H1 (cell line): Measurements from ENCODE around the gene FSTL4. TPM values are rescaled to one million over a fixed set of nuclear protein-coding genes. Genes with fewer than 3 reads are reported as not detected.

Experiments used
- CTCF ChIA-PET: fragments of 300-600 bp; sonication (Branson Sonifier 250); formaldehyde crosslinking; loops from one replicate; lab custom pipeline; 2021; ENCODE audit not compliant: partially characterized antibody; lab: Charles Lee
- POLR2A ChIA-PET: fragments of 300-600 bp; sonication (Branson Sonifier 250); formaldehyde crosslinking; loops from one replicate; lab custom pipeline; 2021; ENCODE audit warnings: inconsistent platforms; ENCODE audit not compliant: partially characterized antibody; lab: Charles Lee
- DNase-seq, 2 experiments: peaks; one replicate each; pipeline versions ENCODE4 v3.0.0 to v3.0.0-alpha.2; 2010 to 2022; ENCODE audit warnings: low spot score in 2 of 2, low read depth in 1 of 2, mixed read lengths in 1 of 2
- FAIRE-seq: peaks from 2 replicates; lab custom pipeline; 2011; peaks lifted over from hg19 to GRCh38; lab: Jason Lieb, UNC
- H2AFZ ChIP-seq: 2 replicates; pipeline ENCODE4 v1.8.1; 2012; ENCODE audit warnings: low read length, inconsistent platforms
- H2AK5ac ChIP-seq: 2 replicates; pipeline ENCODE4 v1.6.1; 2013; ENCODE audit warnings: low read depth, low read length
- H2BK120ac ChIP-seq: replicated peaks from 2 replicates; pipeline ENCODE3; 2013; ENCODE audit warnings: low read depth, low read length, inconsistent platforms
- H2BK12ac ChIP-seq: 2 replicates; pipeline ENCODE4 v1.6.1; 2013; ENCODE audit warnings: low read depth, low read length
- H2BK15ac ChIP-seq: 2 replicates; pipeline ENCODE4 v1.6.1; 2013; ENCODE audit warnings: low read length
- H2BK20ac ChIP-seq: 2 replicates; pipeline ENCODE4 v1.6.1; 2013; ENCODE audit warnings: low read length
- H2BK5ac ChIP-seq: 2 replicates; pipeline ENCODE4 v1.6.1; 2013; ENCODE audit warnings: low read depth, low read length
- H3K14ac ChIP-seq: 2 replicates; pipeline ENCODE4 v1.6.1; 2013; ENCODE audit warnings: inconsistent platforms; ENCODE audit not compliant: insufficient read length
- H3K18ac ChIP-seq: 2 replicates; pipeline ENCODE4 v1.6.1; 2013; ENCODE audit warnings: low read length; ENCODE audit errors: extremely low read depth
- H3K23ac ChIP-seq: 2 replicates; pipeline ENCODE4 v1.6.1; 2013; ENCODE audit warnings: inconsistent platforms; ENCODE audit not compliant: insufficient read length
- H3K23me2 ChIP-seq: 2 replicates; pipeline ENCODE4 v1.6.1; 2013; ENCODE audit warnings: low read depth, low read length
- H3K27ac ChIP-seq: 2 replicates; pipeline ENCODE4 v1.6.1; 2011; ENCODE audit warnings: low read depth, low read length, inconsistent platforms
- H3K27me3 ChIP-seq, 4 experiments: replicated peaks in 1 of 4; 1 replicate in 1 of 4; 2 replicates in 3 of 4; pipeline versions ENCODE4 v1.6.1 to v1.8.1; 2011 to 2013; ENCODE audit warnings: low read length in 3 of 4, mild to moderate bottlenecking in 3 of 4, inconsistent platforms in 2 of 4, mixed read lengths in 2 of 4, moderate library complexity in 1 of 4; ENCODE audit not compliant: control insufficient read depth in 3 of 4, insufficient read depth in 3 of 4; ENCODE audit errors: extremely low read depth in 1 of 4
- H3K36me3 ChIP-seq, 4 experiments: 2 replicates each; pipeline versions ENCODE4 v1.6.1 to v1.8.1; 2011 to 2013; ENCODE audit warnings: mild to moderate bottlenecking in 4 of 4, low read length in 3 of 4, moderate library complexity in 2 of 4, control low read depth in 1 of 4, inconsistent platforms in 1 of 4; ENCODE audit not compliant: insufficient read depth in 4 of 4, control insufficient read depth in 2 of 4
- H3K4ac ChIP-seq: replicated peaks from 2 replicates; pipeline ENCODE3; 2013; ENCODE audit warnings: low read length, low read depth, mixed read lengths, inconsistent platforms; ENCODE audit not compliant: insufficient read length
- H3K4me1 ChIP-seq, 4 experiments: replicated peaks in 1 of 4; 1 replicate in 1 of 4; 2 replicates in 3 of 4; pipeline versions ENCODE4 v1.6.1 to v1.8.1; 2011 to 2013; ENCODE audit warnings: low read length in 3 of 4, inconsistent platforms in 2 of 4, mixed read lengths in 1 of 4; ENCODE audit not compliant: insufficient read depth in 4 of 4, control insufficient read depth in 3 of 4
- H3K4me2 ChIP-seq, 2 experiments: 2 replicates each; pipeline versions ENCODE4 v1.6.1 to v1.8.1; 2011 to 2013; ENCODE audit warnings: low read depth in 2 of 2, low read length in 2 of 2, control low read depth in 1 of 2, inconsistent platforms in 1 of 2, mild to moderate bottlenecking in 1 of 2; ENCODE audit not compliant: insufficient read depth in 1 of 2
- H3K4me3 ChIP-seq, 4 experiments: fragments of 200-600, 300-600 bp in 1 of 4; sonication (generic), shearing (Covaris generic), sonication (Bioruptor Twin) in 1 of 4; 2 replicates each; pipeline versions ENCODE4 v1.5.1 to v1.8.1; 2011 to 2016; ENCODE audit warnings: low read length in 4 of 4, low read depth in 3 of 4, control low read depth in 2 of 4, inconsistent platforms in 2 of 4, mild to moderate bottlenecking in 2 of 4, mixed read lengths in 1 of 4, moderate library complexity in 1 of 4; ENCODE audit not compliant: insufficient read depth in 2 of 4; ENCODE audit errors: extremely low read depth in 1 of 4
- H3K56ac ChIP-seq: replicated peaks from 2 replicates; pipeline ENCODE3; 2013; ENCODE audit warnings: low read depth, mild to moderate bottlenecking, mixed read lengths, low read length, inconsistent platforms; ENCODE audit not compliant: insufficient read length
- H3K79me1 ChIP-seq: 2 replicates; pipeline ENCODE4 v1.6.1; 2013; ENCODE audit warnings: low read depth, low read length, control low read depth
- H3K79me2 ChIP-seq, 2 experiments: 2 replicates each; pipeline versions ENCODE4 v1.6.1 to v1.8.1; 2012 to 2013; ENCODE audit warnings: low read length in 2 of 2, mild to moderate bottlenecking in 2 of 2, inconsistent platforms in 1 of 2; ENCODE audit not compliant: insufficient read depth in 2 of 2, control insufficient read depth in 1 of 2
- H3K9ac ChIP-seq, 4 experiments: replicated peaks in 1 of 4; 1 replicate in 1 of 4; 2 replicates in 3 of 4; pipeline versions ENCODE4 v1.6.1 to v1.8.1; 2011 to 2013; ENCODE audit warnings: low read depth in 3 of 4, low read length in 3 of 4, control low read depth in 2 of 4, mild to moderate bottlenecking in 2 of 4, moderate library complexity in 2 of 4, inconsistent platforms in 1 of 4; ENCODE audit errors: extremely low read depth in 1 of 4
- H3K9me3 ChIP-seq, 2 experiments: 2 replicates each; pipeline versions ENCODE4 v1.6.1 to v1.8.1; 2012 to 2013; ENCODE audit warnings: mild to moderate bottlenecking in 2 of 2, moderate library complexity in 2 of 2, control low read depth in 1 of 2, inconsistent platforms in 1 of 2, low read depth in 1 of 2, low read length in 1 of 2, mixed read lengths in 1 of 2; ENCODE audit not compliant: insufficient read depth in 2 of 2
- H4K20me1 ChIP-seq, 2 experiments: replicated peaks in 1 of 2; 2 replicates each; pipeline versions ENCODE3 to v1.8.1; 2011 to 2013; ENCODE audit warnings: inconsistent platforms in 2 of 2, low read length in 2 of 2, mild to moderate bottlenecking in 1 of 2; ENCODE audit not compliant: insufficient read depth in 2 of 2, control insufficient read depth in 1 of 2
- H4K5ac ChIP-seq: 2 replicates; pipeline ENCODE4 v1.6.1; 2013; ENCODE audit warnings: low read length, low read depth, mixed read lengths, inconsistent platforms; ENCODE audit not compliant: insufficient read length
- H4K8ac ChIP-seq: 2 replicates; pipeline ENCODE4 v1.8.0; 2013; ENCODE audit warnings: mild to moderate bottlenecking, moderate library complexity, low read length, inconsistent platforms; ENCODE audit not compliant: insufficient read depth; ENCODE audit errors: extremely low read depth
- H4K91ac ChIP-seq: replicated peaks from 2 replicates; pipeline ENCODE3; 2013; ENCODE audit warnings: low read length, mixed read lengths, inconsistent platforms; ENCODE audit not compliant: insufficient read length
- CTCF ChIP-seq, 3 experiments: IDR thresholded peaks; 1 replicate in 2 of 3; 2 replicates in 1 of 3; pipeline versions ENCODE4 v1.5.1 to v1.6.1; 2011; ENCODE audit warnings: low read length in 3 of 3, mild to moderate bottlenecking in 3 of 3, inconsistent platforms in 2 of 3, low read depth in 1 of 3, moderate library complexity in 1 of 3; ENCODE audit not compliant: insufficient read depth in 1 of 3; ENCODE audit errors: control extremely low read depth in 1 of 3
- FOSL1 ChIP-seq: IDR thresholded peaks from 2 replicates; pipeline ENCODE4 v1.6.1; 2011; ENCODE audit warnings: mild to moderate bottlenecking, low read depth, low read length, moderate library complexity; ENCODE audit not compliant: insufficient read depth
- JUN ChIP-seq: IDR thresholded peaks from 2 replicates; pipeline ENCODE4 v1.6.1; 2011; ENCODE audit warnings: low read depth, mild to moderate bottlenecking, improper control_type of control experiment, low read length
- NANOG ChIP-seq: IDR thresholded peaks from 2 replicates; pipeline ENCODE4 v1.6.1; 2011; ENCODE audit warnings: low read length, low read depth, mild to moderate bottlenecking, inconsistent platforms; ENCODE audit not compliant: insufficient read depth, poor library complexity, severe bottlenecking
- POLR2AphosphoS5 ChIP-seq: IDR thresholded peaks from 2 replicates; pipeline ENCODE4 v1.6.1; 2011; ENCODE audit warnings: low read depth, low read length
- SAP30 ChIP-seq: fragments of 300-600 bp; sonication (generic); IDR thresholded peaks from 2 replicates; pipeline ENCODE4 v1.7.1; 2012; ENCODE audit warnings: low read length, moderate library complexity, mild to moderate bottlenecking, inconsistent platforms; ENCODE audit not compliant: insufficient read depth, insufficient replicate concordance
- SIN3A ChIP-seq, 2 experiments: IDR thresholded peaks in 1 of 2; conservative IDR thresholded peaks in 1 of 2; 2 replicates each; pipeline ENCODE4 v1.6.1; 2011 to 2012; ENCODE audit warnings: low read length in 2 of 2, improper control_type of control experiment in 1 of 2, low read depth in 1 of 2, mild to moderate bottlenecking in 1 of 2
- SIX5 ChIP-seq: IDR thresholded peaks from 2 replicates; pipeline ENCODE4 v1.6.1; 2011; ENCODE audit warnings: mild to moderate bottlenecking, low read depth, low read length
- TCF12 ChIP-seq: IDR thresholded peaks from 2 replicates; pipeline ENCODE4 v1.6.1; 2011; ENCODE audit warnings: low read depth, mild to moderate bottlenecking, low read length
- USF2 ChIP-seq: IDR thresholded peaks from 2 replicates; pipeline ENCODE4 v1.6.1; 2011; ENCODE audit warnings: low read length, improper control_type of control experiment
- WGBS, 2 experiments: shearing (Covaris generic) in 1 of 2; methylation state at CpG; one replicate each; pipeline versions ENCODE4 v1.1.6 to v1.1.7; 2013 to 2015; ENCODE audit warnings: low lambda C conversion rate in 2 of 2, mixed read lengths in 2 of 2, inconsistent platforms in 1 of 2, low coverage in 1 of 2, missing lambda C conversion rate in 1 of 2; ENCODE audit not compliant: insufficient replicate concordance in 2 of 2, insufficient coverage in 1 of 2, insufficient read length in 1 of 2; ENCODE audit errors: extremely low coverage in 1 of 2, missing lambda C conversion rate in 1 of 2; 5-methylcytosine and 5-hydroxymethylcytosine counted together
- polyA plus RNA-seq, 7 experiments: library from polyadenylated mRNA; depleted of rRNA in 3 of 7; stranded (reverse) in 5 of 7; unstranded in 2 of 7; fragments of >200 nt in 5 of 7; fragments of 200-250 nt in 2 of 7; gene quantifications; 1 replicate in 5 of 7; 2 replicates in 1 of 7; 4 replicates in 1 of 7; pipeline versions ENCODE4 v1.2.1 to v1.2.3, GENCODE V29; 2011 to 2013; ENCODE audit warnings: missing spikeins in 2 of 7, mixed read lengths in 2 of 7
- total RNA-seq: library from RNA; stranded (reverse); fragmentation: NEBNext Ultra II Directional; extraction: Animal tissue kit (Norgen Biotek cat#: 25700); gene quantifications from 2 replicates; pipeline ENCODE4 v1.2.1, GENCODE V29; 2021

FSTL4 gene
- total and polyA plus RNA-seq, 2 of the 8 experiments (the other 6 are each of a cell fraction or from before 2014, with no cell fraction given): 3.1 to 4.1 TPM

- no peak overlapping the region for H2BK120ac ChIP-seq
- no peak overlapping the region for H3K4me2 ChIP-seq
- no peak overlapping the region for H2BK5ac ChIP-seq
- no peak overlapping the region for H4K91ac ChIP-seq
- no peak for DNase-seq
- H3K79me2 ChIP-seq: no peaks in the 10 kb centered on the region
- POLR2A ChIA-PET: interaction anchor here (1.7 kb wide), 1 partner anchor 9 kb away, joined by 3 read pairs; no protein-coding TSS in a partner anchor
- no peak overlapping the region for H3K9ac ChIP-seq
- no peaks in the 10 kb centered on the region for H3K27me3 ChIP-seq
- H3K4ac ChIP-seq: no peak overlapping the region
- CTCF ChIA-PET: interaction anchor here (1.5 kb wide), 1 partner anchor 9 kb away, joined by 3 read pairs; no protein-coding TSS in a partner anchor
- H3K79me1 ChIP-seq: no peaks in the 10 kb centered on the region
- no peaks in the 10 kb centered on the region for H4K20me1 ChIP-seq
- no peak overlapping the region for H4K8ac ChIP-seq
- no peak overlapping the region for H3K4me3 ChIP-seq
- H2BK20ac ChIP-seq: no peak overlapping the region
- H3K23me2 ChIP-seq: no peaks in the 10 kb centered on the region
- no peak overlapping the region for H2BK12ac ChIP-seq
- FAIRE-seq: no peak
- WGBS, 2 experiments: 76% methylated on average over 2 of the region's 3 CpGs; no CpG with 5 or more reads in 1 of the 2 experiments
- H3K18ac ChIP-seq: no peak overlapping the region
- H3K9me3 ChIP-seq: no peaks in the 10 kb centered on the region
- no peak overlapping the region for H3K23ac ChIP-seq
- peaks cover 0 to 8% (median 0%) of the 10 kb centered on the region in 4 experiments; a peak in 2 of 7 replicates for H3K4me1 ChIP-seq
- H2AK5ac ChIP-seq: no peak overlapping the region
- no peak overlapping the region for H4K5ac ChIP-seq
- H3K27ac ChIP-seq: no peak overlapping the region
- H2AFZ ChIP-seq: no peak overlapping the region
- TF ChIP-seq SAP30: no peak
- TF ChIP-seq SIX5: no peak
- TF ChIP-seq POLR2AphosphoS5: no peak
- TF ChIP-seq TCF12: no peak
- TF ChIP-seq NANOG: no peak
- TF ChIP-seq USF2: no peak
- no peak for TF ChIP-seq CTCF (IDR thresholded peaks at IDR 0.05; ENCODE audit: control extremely low read depth in 1 of 3, insufficient read depth in 1 of 3, low read depth in 1 of 3, low read length in 3 of 3)
- no peak for TF ChIP-seq JUN
- no peak for TF ChIP-seq FOSL1
- no peak for TF ChIP-seq SIN3A (conservative IDR thresholded peaks at IDR 0.05 in 1 of 2, IDR thresholded peaks at IDR 0.05 in 1 of 2; ENCODE audit: low read depth in 1 of 2, low read length in 2 of 2)
- TF ChIP-seq, all 59 proteins: peak for 0
- H3K36me3 ChIP-seq: no peaks in the 10 kb centered on the region
- H3K56ac ChIP-seq: no peak overlapping the region
- no peak overlapping the region for H2BK15ac ChIP-seq
- no peak overlapping the region for H3K14ac ChIP-seq
Observed at GRCh38 chr5:133294380-133294779, 318.0 kb downstream of the FSTL4 start.
